HG02970 (cell line): ENCODE data around the gene TTPAL.
"Not testable (repeated sequence)": the region's sequence is repeated elsewhere in the genome, so short reads cannot be mapped to it uniquely, and the experiment has no call there.

ENCODE experiments used
- ATAC-seq: cut with Tn5 transposase; IDR thresholded peaks from one replicate; pipeline ENCODE4 v1.9.1; 2021; ENCODE audit warnings: mild to moderate bottlenecking, moderate library complexity, moderate number of reproducible peaks; ENCODE audit not compliant: unreplicated experiment, low FRiP score

TTPAL gene

DNA sequence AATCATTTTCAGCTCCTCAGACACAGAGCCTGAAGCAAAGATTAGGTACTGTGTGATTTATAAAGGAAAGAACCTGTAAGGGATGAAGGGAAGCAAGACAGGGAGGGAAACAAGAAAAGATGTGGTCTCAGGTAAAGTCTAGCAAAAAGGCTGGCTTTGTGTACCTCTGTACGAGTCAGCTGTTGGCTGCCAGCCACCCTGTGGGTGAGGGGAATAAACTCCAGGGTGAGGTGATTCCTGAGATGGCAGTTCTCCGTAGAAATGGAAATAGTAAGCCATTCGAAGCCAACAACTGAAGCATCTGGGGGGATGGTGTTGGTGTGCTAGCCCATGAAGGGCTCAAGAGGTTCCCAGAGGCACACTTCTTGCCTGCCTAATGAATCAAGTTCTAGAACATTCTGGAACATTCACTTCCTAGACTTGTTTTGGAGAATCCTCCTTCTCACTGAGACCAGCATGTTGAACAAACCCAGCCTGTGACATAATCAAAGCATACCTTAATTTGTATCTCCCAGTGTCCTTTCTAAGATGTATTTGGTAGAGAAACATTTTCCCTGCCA, 10.6 kb upstream of the TTPAL start:
- ATAC-seq: no peak

DNA sequence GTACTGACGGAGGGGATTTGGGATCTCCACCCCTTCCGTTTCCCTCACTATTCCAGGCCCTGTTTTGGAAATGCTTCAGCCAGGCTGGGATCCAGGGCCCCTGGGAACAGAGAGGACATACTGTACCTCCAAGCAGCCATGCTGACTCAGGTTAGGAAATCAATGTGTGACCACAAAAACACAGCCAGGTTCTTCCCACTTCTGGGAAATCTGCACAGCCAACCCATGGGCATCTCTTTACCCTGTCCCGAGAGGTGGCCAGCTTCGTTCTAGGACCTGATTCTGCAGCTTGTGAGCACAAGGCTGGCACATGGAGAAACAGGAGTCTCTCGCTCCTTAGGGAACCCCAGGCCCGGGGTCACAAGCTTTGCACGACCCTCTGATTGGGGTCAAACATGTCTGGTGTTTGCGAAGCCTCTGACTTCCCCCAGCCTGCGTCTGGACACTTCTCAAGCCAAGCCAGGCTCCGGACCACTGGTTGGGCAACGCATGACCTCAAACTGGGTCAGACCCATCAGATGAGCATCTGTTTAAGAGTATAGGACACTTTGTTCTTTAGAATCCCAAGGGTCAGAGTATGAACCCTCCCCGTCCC, 8.3 kb upstream of the TTPAL start:
- ATAC-seq: no peak

GRCh38 chr20:44468044-44468782, 7.5 kb upstream of the TTPAL start:
- no peak for ATAC-seq

GRCh38 chr20:44470327-44470726, 5.3 kb upstream of the TTPAL start:
- no peak for ATAC-seq

DNA sequence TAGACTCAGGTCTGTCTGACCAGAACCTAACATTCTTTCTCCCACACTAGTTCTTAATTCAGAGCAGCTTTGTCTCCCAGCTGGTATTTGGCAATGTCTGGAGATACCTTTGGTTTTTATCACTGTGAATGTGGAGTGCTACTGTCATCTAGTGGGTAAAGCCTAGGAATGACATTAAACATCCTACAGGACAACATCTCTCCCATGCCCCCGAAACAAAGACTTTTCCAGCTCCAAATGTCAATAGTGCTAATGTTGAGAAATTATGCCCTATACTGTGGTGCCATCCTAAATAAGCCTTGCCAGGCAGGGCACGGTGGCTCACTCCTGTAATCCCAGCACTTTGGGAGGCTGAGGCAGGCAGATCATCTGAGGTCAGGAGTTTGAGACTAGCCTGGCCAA, 4.2 kb upstream of the TTPAL start:
- ATAC-seq: no peak

DNA sequence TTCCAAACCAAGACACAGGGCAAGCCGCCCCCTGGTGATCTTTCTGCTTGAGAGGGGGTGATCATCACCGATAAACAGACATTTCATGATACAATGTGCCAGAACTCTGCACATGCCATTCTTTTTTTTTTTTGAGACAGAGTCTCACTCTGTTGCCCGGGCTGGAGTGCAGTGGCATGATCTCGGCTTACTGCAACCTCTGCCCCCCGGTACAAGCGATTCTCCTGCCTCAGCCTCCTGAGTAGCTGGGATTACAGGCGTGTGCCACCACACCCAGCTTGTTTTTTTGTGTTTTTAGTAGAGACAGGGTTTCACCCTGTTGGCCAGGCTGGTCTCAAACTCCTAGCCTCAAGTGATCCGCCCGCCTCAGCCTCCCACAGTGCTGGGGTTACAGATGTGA, 3.4 kb upstream of the TTPAL start:
- not testable (repeated sequence) for ATAC-seq

- no peak for ATAC-seq
Measured at GRCh38 chr20:44475372-44475693, 341 bp upstream of the TTPAL start.

DNA sequence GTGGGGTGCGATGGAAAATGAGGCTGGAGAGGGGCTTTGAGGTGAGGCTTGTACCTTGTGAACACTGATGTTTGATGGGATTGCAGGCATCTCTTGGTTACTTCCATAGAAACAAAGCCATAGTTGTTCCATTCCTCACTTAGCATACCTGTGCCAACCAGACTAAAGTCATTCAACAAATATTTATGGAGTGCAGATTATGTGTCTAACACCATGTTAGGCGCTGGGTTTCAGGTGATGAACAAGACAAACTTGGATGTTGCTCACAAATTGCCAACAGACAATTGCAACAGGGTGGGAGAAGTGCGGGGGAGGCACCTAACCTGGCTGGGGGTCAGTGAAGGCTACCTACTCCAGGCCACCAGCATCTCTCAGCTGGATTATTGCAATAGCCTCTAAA, 1.5 kb downstream of the TTPAL start:
- ATAC-seq: no peak

DNA sequence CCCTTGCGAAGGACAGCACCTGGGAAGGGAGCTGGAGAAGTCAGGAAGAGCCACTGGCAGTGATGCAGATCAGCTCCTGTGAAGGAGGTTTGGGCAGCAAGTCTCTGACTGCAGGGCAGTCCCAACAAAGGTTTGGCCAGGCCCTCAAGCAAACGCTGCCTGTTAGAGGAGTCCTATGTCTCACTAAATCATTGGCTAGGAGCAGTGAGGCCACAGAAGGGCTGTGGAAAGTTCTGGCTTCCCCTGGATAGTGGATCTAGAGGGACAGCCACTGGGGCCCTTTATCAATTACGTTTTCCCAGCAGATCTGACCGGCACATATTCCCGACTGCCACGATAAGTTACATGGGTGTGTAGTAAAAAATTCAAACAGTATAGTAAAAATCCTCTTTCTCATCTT, 2.5 kb downstream of the TTPAL start:
- ATAC-seq: no peak

DNA sequence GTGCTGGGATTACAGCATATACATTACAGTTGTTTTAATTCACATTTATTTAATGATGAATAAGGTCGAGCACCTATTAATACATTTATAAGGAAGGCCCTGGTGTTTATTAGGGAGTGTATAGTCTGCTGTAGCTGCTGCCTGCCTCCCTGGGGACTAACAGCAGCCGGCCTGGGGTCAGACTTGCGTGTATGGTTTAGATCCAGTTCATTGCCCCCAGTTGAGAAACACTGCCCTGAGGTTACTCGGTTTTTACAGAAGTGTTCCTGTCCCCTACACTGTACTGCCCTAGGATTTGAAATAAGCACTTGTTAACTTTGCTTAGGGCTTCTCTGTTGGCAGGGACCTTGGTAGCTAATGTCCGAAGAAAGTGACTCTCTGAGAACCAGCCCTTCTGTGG, 4.0 kb downstream of the TTPAL start:
- no peak for ATAC-seq

- ATAC-seq: no peak
Measured at GRCh38 chr20:44480097-44480496, 4.4 kb downstream of the TTPAL start.

- no peak for ATAC-seq
Measured at GRCh38 chr20:44481719-44482416, 6.2 kb downstream of the TTPAL start.

DNA sequence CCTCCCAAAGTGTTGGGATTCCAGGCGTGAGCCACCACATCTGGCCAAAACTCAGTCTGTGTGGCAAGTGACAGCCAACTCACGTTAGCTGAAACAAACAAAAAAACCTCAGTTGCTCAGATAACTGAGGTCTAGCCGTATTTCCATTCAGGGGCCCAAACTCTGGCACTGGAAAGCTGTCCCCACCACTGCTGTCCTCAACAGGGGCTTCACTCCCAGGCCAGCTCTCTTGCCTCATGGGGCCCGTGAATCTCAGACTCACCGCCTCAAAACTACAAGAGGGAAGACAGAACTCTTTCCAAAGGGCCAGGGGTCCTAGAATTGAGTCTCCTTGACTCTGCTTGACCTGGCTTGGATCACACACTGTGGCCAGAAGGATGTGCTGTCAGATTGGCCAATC, 7.4 kb downstream of the TTPAL start:
- no peak for ATAC-seq

- ATAC-seq: no peak
Measured at GRCh38 chr20:44485078-44485829, 9.6 kb downstream of the TTPAL start.

DNA sequence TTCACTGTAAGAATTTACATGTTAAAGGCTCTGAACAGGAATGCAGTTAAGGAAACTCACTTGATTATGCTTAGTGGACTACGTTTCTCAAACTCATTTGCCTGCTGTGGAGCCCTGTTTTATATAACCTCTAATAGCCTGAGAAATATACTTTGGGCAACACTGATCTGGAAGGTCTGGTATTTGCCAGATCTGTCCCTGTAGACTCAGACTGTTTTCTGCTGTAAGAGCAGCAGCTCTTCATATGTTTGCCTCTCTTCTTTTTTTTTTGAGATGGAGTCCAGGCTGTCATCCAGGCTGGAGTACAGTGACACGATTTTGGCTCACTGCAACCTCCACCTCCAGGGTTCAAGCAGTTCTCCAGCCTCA, 10.1 kb downstream of the TTPAL start:
- ATAC-seq: no peak

GRCh38 chr20:44488551-44488950, 12.9 kb downstream of the TTPAL start:
- ATAC-seq: no peak

- ATAC-seq: no peak
Measured at GRCh38 chr20:44489223-44489622, 13.5 kb downstream of the TTPAL start.

- ATAC-seq: no peak
Measured at GRCh38 chr20:44489931-44490330, 14.3 kb downstream of the TTPAL start.

GRCh38 chr20:44491635-44492395, 16.1 kb downstream of the TTPAL start:
- no peak for ATAC-seq

DNA sequence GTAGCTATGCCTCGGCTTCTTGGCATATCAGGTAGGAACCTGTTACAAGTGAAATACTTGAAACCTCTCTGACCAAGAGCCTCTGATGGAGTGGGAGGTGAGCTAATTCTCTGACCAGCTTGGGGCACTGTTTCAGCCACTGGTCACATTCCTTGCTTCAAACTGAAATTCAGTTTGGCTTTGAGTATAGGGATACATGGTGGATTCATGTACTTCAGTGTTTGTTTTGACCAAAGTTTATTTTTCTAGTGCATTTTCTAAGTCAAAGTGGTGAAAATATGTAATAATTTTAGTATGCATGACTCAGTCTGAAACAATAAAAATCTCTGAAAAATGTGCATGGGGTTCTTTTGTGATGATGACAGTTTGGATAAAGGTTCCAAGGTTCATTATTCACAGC, 18.6 kb downstream of the TTPAL start:
- ATAC-seq: no peak
